Gastroesophageal sphincter (tissue), 4 donors: ENCODE results near the gene ACTL8. TPM values are rescaled to one million over a fixed set of nuclear protein-coding genes. Genes with fewer than 3 reads are reported as not detected.

Source experiments
- ATAC-seq: fragments of 150-250 bp; one replicate; pipeline ENCODE4 v1.9.1; 2016; ENCODE audit warnings: mild to moderate bottlenecking, moderate library complexity
- H3K27ac ChIP-seq, 4 donors: fragments of 200-600 bp; sonication (generic) in 3 of 4; 1 replicate in 3 of 4; 2 replicates in 1 of 4; pipeline ENCODE4 v1.5.1; 2016 to 2019
- H3K27me3 ChIP-seq: fragments of 200-600 bp; sonication (generic); one replicate; pipeline ENCODE4 v1.5.1; 2019
- H3K36me3 ChIP-seq, 2 donors: fragments of 200-600 bp; sonication (generic); one replicate each; pipeline ENCODE4 v1.5.1; 2019; ENCODE audit warnings: control low read depth in 1 of 2
- H3K4me1 ChIP-seq, 3 donors: fragments of 200-600 bp; sonication (generic); 1 replicate in 2 of 3; 2 replicates in 1 of 3; pipeline ENCODE4 v1.5.1; 2016 to 2019; ENCODE audit warnings: control low read depth in 2 of 3
- H3K4me3 ChIP-seq, 2 donors: fragments of 200-600 bp; sonication (generic); one replicate each; pipeline ENCODE4 v1.5.1; 2019; ENCODE audit warnings: mild to moderate bottlenecking in 1 of 2, moderate library complexity in 1 of 2
- H3K9me3 ChIP-seq, 3 donors: fragments of 200-600 bp; sonication (generic); one replicate each; pipeline ENCODE4 v1.5.1; 2017 to 2019; ENCODE audit warnings: control low read depth in 2 of 3
- EP300 ChIP-seq: sonication (generic); formaldehyde crosslinking; IDR thresholded peaks from one replicate; pipeline ENCODE4 v1.6.1; 2017; ENCODE audit warnings: antibody characterized with exemption, mild to moderate bottlenecking
- POLR2A ChIP-seq, 2 donors: fragments of 450-650 bp; IDR thresholded peaks; one replicate each; pipeline ENCODE4 v1.6.1; 2017; ENCODE audit warnings: antibody characterized with exemption in 2 of 2, mild to moderate bottlenecking in 2 of 2, moderate library complexity in 1 of 2
- POLR2AphosphoS5 ChIP-seq: sonication (generic); formaldehyde crosslinking; IDR thresholded peaks from one replicate; pipeline ENCODE4 v1.6.1; 2017; ENCODE audit warnings: antibody characterized with exemption
- WGBS, 2 donors: methylation state at CpG; one replicate each; pipeline ENCODE4 v1.1.5; 2018; ENCODE audit warnings: low coverage in 1 of 2; 5-methylcytosine and 5-hydroxymethylcytosine counted together
- total RNA-seq, 4 donors: library from RNA; depleted of rRNA; stranded (reverse); fragments of >200 nt; gene quantifications; one replicate each; pipeline ENCODE4 v1.1.0, GENCODE V29; 2016
- TF ChIP-seq, protein P1 (sequence below), 4 experiments: fragments of 200-600 bp in 2 of 4; fragments of 450-650 bp in 2 of 4; sonication (generic) in 1 of 4; IDR thresholded peaks; one replicate each; pipeline ENCODE4 v1.5.1; 2017 to 2019; ENCODE audit warnings: antibody characterized with exemption in 4 of 4, mild to moderate bottlenecking in 2 of 4, moderate library complexity in 2 of 4

Gene ACTL8
- total RNA-seq, 4 donors from 2014 or later = not detected

DNA sequence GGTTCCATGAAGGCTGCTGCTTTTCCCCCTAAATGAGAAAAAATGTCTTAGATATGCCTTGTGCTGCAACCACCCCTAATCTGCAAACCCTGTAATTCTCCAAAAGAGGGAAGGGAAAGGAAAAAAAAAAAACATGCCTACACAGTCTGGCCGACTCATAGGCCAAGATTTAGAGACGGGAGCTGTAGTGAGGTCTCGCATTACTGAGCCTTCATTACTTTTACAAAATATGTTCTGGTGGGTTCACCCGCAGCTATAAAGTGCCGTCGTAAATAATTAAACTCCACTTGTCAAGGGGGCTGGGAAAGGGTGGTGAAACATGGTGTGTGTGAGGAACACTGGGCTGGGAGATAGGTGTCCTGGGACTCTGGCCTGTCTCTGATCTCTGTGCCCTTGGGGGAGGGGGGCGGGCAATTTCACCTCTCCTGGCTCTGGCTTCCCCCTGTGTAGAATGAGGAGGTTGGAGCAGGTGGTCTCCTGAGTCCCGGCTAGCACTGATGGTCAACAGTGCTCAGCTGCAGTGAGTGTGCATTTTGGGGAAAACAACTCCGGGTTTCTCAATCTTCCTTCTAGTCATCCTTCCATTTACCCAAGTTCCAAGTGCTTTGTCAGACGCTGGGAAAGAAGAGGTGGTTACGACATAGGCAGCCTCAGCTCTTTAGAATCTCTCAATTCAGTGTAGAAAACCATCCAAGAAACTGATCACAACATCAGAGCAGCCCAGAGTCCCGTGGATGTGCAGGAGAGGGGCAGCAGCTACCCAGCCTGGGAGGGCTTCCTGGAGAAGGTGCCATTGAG lies 82.3 kb downstream of the ACTL8 start:
- H3K36me3 ChIP-seq = no peaks in the 10 kb centered on the region
- no peak for ATAC-seq
- H3K27ac ChIP-seq = no peak overlapping the region
- H3K4me3 ChIP-seq = no peak overlapping the region
- H3K27me3 ChIP-seq = peaks cover 66% of the 10 kb centered on the region
- H3K9me3 ChIP-seq = no peaks in the 10 kb centered on the region
- H3K4me1 ChIP-seq = no peaks in the 10 kb centered on the region
- TF ChIP-seq, protein P1, sequence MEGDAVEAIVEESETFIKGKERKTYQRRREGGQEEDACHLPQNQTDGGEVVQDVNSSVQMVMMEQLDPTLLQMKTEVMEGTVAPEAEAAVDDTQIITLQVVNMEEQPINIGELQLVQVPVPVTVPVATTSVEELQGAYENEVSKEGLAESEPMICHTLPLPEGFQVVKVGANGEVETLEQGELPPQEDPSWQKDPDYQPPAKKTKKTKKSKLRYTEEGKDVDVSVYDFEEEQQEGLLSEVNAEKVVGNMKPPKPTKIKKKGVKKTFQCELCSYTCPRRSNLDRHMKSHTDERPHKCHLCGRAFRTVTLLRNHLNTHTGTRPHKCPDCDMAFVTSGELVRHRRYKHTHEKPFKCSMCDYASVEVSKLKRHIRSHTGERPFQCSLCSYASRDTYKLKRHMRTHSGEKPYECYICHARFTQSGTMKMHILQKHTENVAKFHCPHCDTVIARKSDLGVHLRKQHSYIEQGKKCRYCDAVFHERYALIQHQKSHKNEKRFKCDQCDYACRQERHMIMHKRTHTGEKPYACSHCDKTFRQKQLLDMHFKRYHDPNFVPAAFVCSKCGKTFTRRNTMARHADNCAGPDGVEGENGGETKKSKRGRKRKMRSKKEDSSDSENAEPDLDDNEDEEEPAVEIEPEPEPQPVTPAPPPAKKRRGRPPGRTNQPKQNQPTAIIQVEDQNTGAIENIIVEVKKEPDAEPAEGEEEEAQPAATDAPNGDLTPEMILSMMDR (IDR thresholded peaks at IDR 0.05) = no peak
- no peak for TF ChIP-seq POLR2AphosphoS5
- no peak for TF ChIP-seq POLR2A (IDR thresholded peaks at IDR 0.05)
- no peak for TF ChIP-seq EP300
- 40 to 56% methylated on average over 6 to 7 of the region's 12 CpGs for WGBS, 2 donors

DNA sequence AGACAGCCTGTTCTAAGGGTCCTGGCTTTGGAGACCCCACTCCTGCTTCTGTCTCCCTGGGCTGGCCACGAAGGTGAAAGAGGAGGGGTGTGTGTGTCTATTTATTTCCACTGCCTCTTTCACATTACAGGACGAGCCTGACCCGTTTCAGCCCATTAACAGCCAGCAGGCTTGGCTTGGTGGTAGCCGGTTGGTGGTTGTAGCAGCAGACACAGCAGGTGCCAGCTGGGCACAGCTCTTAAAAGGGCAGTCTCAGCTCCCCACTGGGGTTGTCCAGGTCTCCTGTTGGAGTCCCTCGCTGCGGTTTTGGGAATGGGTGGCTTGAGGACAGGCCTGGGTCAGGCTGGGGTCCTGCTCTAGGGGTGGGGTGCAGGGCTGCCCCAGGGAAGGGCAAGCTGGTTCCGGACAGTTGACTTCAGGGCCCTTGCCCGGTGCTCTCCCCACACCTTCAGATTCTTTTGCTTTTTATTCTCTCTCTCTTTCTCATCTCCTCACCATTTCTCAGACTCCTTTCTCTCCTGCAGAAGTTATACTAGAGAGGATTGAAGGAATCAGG lies 84.6 kb downstream of the ACTL8 start:
- H3K9me3 ChIP-seq = no peaks in the 10 kb centered on the region
- no peaks in the 10 kb centered on the region for H3K4me1 ChIP-seq
- H3K4me3 ChIP-seq = no peak overlapping the region
- peaks cover 67% of the 10 kb centered on the region for H3K27me3 ChIP-seq
- TF ChIP-seq EP300 = no peak
- no peak for TF ChIP-seq POLR2A (IDR thresholded peaks at IDR 0.05)
- TF ChIP-seq POLR2AphosphoS5 = no peak
- TF ChIP-seq, protein P1 (IDR thresholded peaks at IDR 0.05) = no peak
- H3K36me3 ChIP-seq = no peaks in the 10 kb centered on the region
- 81 to 82% methylated on average over 5 to 6 of the region's 8 CpGs for WGBS, 2 donors
- no peak for ATAC-seq
- no peak overlapping the region for H3K27ac ChIP-seq

DNA sequence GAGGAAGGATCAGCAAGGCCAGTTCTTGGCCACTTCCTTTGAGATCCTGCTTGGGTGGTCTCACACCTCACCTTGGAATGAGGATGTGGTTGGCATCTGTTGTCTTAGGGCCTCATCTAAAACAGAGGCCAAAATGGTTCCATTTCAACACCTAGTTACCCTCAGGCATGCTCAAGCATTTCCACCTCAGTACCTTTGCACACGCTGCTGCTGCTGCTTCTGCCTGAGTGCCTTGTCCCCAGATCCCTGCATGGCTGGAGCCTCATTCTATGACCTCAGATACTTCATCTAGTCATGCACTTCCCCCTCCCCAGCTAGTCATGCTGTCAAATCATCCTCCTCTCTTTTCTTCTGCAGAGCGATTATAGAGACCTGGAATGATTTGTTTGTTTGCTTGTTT lies 86.8 kb downstream of the ACTL8 start:
- no peaks in the 10 kb centered on the region for H3K9me3 ChIP-seq
- ATAC-seq = no peak
- H3K27ac ChIP-seq = no peak overlapping the region
- WGBS, 2 donors = 48% methylated on average over 2 of the region's 2 CpGs; no CpG with 5 or more reads in 1 of the 2 donors
- H3K36me3 ChIP-seq = no peaks in the 10 kb centered on the region
- no peak for TF ChIP-seq POLR2A (IDR thresholded peaks at IDR 0.05)
- TF ChIP-seq, protein P1 (IDR thresholded peaks at IDR 0.05) = no peak
- TF ChIP-seq EP300 = no peak
- TF ChIP-seq POLR2AphosphoS5 = no peak
- no peaks in the 10 kb centered on the region for H3K4me1 ChIP-seq
- H3K27me3 ChIP-seq = peaks cover 74% of the 10 kb centered on the region
- no peak overlapping the region for H3K4me3 ChIP-seq

DNA sequence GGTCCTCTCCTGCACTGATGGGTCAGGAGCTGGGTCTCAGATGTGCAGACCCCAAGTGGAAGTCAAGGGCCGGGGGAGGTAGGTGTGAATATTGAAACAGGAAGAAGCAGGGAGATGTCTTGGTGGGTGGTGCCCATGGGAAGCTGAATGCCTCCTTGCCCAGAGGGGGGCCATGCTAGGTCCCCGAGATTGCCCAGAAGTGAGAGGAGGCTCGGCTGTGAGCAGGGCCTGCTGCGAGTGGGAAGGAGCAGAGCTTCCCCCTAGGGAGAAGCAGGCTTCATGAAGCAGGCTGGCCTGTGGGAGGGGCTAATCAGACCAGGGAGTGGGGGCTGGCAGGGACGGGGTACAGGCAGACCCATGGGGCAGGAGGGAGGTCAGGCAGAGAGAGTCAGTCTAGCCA lies 87.6 kb downstream of the ACTL8 start:
- Histone ChIP-seq H3K27ac (no peak overlapping the region), H3K27me3 (peaks cover 75% of the 10 kb centered on the region), H3K4me1 (no peaks in the 10 kb centered on the region), H3K36me3 (no peaks in the 10 kb centered on the region), H3K4me3 (no peak overlapping the region), H3K9me3 (peaks cover 0 to under 1% (median 0%) of the 10 kb centered on the region in 3 donors)
- WGBS, 2 donors = 37% methylated on average over 5 of the region's 5 CpGs; no CpG with 5 or more reads in 1 of the 2 donors
- TF ChIP-seq EP300 = no peak
- TF ChIP-seq POLR2A (IDR thresholded peaks at IDR 0.05) = no peak
- no peak for ATAC-seq

DNA sequence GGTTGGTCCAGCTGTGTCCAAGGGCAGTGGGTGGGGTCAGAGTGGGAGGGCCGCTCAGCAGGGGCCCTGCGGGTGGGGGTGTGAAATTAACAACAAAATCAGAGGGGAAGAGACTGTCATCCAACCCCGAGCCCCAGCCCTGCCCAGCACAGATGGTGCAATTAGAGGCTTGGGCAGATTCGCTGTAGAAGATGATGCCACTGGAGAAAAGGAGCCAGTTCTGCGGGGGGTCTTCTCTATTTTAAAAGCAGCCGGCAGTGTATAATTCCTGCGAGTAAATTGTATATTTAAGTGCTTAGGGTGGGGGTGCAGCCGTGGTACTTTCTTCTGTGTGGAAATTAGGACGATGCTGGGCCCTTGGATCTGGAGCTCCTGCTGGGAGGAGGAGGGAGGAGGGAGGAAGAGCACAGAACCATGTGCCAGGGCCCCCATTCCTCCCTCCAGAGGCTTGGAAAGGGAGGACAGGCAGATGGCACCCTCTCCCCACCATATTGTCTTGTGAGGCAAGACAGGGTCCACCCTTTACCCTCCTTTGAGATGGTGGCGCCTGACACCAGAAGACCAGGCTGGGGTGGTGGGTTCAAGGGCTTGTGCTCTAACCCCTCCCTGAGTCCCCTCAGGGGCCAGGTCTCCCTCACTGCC lies 89.2 kb downstream of the ACTL8 start:
- Histone ChIP-seq H3K4me3 (no peak overlapping the region), H3K36me3 (no peaks in the 10 kb centered on the region), H3K4me1 (no peaks in the 10 kb centered on the region), H3K27ac (no peak overlapping the region), H3K9me3 (peaks cover 0 to 10% (median 0%) of the 10 kb centered on the region in 3 donors), H3K27me3 (peaks cover 78% of the 10 kb centered on the region)
- WGBS, 2 donors = 15 to 35% methylated on average over 6 to 9 of the region's 10 CpGs
- TF ChIP-seq EP300 (no peak), POLR2AphosphoS5 (no peak), POLR2A (IDR thresholded peaks at IDR 0.05) (no peak)
- TF ChIP-seq, protein P1 (IDR thresholded peaks at IDR 0.05) = no peak
- ATAC-seq = no peak
